Measurements from ENCODE around the gene RAC2.
"Not testable (repeated sequence)": the region's sequence is repeated elsewhere in the genome, so short reads cannot be mapped to it uniquely, and the experiment has no call there.

The RAC2 gene

GRCh38 chr22:37256075-37256726, 12.1 kb upstream of the RAC2 start:
- no peak overlapping the region for H3K4me3 ChIP-seq (ENCODE audit: low read depth, low read length)
- no peak for TF ChIP-seq CTCF (IDR thresholded peaks at IDR 0.05; ENCODE audit: borderline replicate concordance, insufficient read depth, low read depth, low read length)

- no peak for TF ChIP-seq CTCF (IDR thresholded peaks at IDR 0.05; ENCODE audit: borderline replicate concordance, insufficient read depth, low read depth, low read length)
- H3K4me3 ChIP-seq (ENCODE audit: low read depth, low read length) = no peak overlapping the region
Measured at GRCh38 chr22:37255558-37256006, 11.5 kb upstream of the RAC2 start.

DNA sequence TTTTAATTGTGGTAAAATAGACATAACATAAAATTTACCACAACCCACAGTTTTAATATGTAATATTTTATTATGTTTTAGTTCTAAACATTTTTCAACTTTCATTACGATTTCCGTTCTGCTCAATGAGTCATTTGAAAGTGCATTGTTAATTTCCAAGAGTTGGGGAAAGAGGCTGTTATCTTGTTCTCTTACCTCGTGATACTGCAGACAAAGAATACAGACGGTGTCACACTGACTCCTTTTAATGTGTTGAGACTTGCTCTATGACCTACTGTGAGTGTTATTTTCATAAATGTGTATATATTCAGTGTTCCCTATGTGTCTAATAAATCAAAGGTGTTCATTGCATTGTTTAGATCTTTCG, 10.8 kb upstream of the RAC2 start:
- H3K4me3 ChIP-seq (ENCODE audit: low read depth, low read length) = no peak overlapping the region
- TF ChIP-seq CTCF (IDR thresholded peaks at IDR 0.05; ENCODE audit: borderline replicate concordance, insufficient read depth, low read depth, low read length) = no peak

DNA sequence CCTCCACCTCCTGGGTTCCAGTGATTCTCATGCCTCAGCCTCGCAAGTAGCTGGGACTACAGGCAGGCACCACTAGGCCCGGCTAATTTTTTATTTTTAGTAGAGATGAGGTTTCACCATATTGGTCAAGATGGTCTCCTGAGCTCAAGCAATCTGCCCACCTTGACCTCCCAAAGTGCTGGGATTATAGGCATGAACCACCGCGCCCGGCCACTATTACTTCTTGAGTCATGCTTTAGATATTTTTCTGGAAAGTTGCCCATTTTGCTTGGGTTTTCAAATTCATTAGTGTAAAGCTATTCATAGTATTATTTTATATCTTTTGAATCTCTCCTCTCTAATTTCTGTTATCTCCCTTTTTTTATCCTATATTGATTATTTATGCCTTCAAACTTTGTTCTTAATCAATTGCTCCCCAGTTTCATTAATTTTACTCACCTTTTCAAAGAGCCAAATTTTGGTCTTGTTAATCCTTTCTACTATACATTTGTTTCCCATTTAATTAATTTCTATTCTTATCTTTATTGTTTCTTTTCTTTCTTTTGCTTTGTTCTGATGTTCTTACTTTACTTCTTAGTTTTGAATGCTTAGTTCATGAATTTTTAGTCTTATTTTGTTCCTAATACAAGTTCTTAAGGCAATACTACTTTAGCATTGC, 10.3 kb upstream of the RAC2 start:
- no peak overlapping the region for H3K4me3 ChIP-seq (ENCODE audit: low read depth, low read length)
- no peak for TF ChIP-seq CTCF (IDR thresholded peaks at IDR 0.05; ENCODE audit: borderline replicate concordance, insufficient read depth, low read depth, low read length)

DNA sequence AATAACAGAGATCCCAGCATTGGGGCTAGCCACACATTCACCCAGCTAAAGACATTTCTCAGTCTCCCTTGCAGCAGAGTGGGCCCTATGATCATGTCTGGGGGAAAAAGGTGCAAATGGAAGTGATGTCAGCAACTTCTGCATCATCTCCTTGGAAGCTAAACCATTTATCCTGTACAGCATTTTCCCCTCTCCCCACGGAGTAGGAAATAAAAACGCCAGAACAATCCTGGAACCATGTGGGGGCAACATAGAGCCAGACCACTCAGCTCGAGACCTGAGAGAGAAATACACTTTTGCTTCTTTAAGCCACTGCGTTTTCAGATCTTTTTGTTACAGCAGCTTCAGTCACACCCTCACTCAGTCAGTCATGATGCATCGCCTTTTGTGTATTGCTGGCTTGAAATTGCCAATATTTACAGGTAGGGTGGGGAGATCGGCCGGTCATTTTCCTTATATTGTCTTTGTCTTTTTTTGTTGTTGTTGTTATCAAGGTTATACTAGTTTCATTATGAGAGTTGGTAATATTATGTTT, 9.1 kb upstream of the RAC2 start:
- no peak for TF ChIP-seq CTCF (IDR thresholded peaks at IDR 0.05; ENCODE audit: borderline replicate concordance, insufficient read depth, low read depth, low read length)
- no peak overlapping the region for H3K4me3 ChIP-seq (ENCODE audit: low read depth, low read length)

DNA sequence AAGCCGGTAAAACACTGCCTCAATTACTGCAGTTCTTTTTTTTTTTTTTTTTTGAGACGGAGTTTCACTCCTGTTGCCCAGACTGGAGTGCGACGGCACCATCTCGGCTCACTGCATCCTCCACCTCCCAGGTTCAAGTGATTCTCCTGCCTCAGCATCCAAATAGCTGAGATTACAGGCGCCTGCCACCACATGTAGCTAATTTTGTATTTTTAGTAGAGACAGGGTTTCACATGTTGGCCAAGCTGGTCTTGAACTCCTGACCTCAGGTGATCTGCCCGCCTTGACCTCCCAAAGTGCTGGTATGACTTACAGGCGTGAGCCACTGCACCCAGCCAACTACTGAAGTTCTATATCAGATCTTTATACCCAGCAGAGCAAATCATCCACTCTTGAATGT, 7.8 kb upstream of the RAC2 start:
- H3K4me3 ChIP-seq (ENCODE audit: low read depth, low read length) = not testable (repeated sequence)

DNA sequence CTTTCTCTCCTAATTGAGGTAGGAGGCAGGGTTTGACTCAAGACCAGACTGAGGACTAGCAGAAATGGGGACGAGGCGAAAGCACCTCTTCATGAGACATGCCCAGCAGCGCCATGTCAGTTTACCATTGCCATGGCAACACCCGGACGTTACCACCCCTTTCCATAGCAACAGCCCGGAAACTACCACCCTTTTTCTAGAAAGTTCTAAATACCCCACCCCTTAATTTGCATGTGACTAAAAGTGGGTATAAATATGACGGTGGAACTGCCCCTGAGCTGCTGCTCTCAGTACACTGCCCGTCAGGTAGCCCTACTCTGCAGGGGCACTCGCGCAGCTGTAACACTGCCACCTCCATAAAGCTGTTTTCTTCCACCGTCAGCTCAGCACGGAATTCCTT, 5.9 kb upstream of the RAC2 start:
- H3K4me3 ChIP-seq (ENCODE audit: low read depth, low read length) = no peak overlapping the region
- no peak for TF ChIP-seq CTCF (IDR thresholded peaks at IDR 0.05; ENCODE audit: borderline replicate concordance, insufficient read depth, low read depth, low read length)

Data from GM12875 (cell line).